Neural progenitor cell (in vitro differentiated cells): ENCODE measurements around the gene TRIP4.

Experiments used
- CTCF ChIP-seq: fragments of 200-600 bp; sonication (generic); IDR thresholded peaks from 2 replicates; pipeline ENCODE4 v1.5.1; 2017; ENCODE audit warnings: antibody characterized with exemption, mild to moderate bottlenecking
- EZH2 ChIP-seq: fragments of 200-600 bp; sonication (generic); IDR thresholded peaks from 2 replicates; pipeline ENCODE4 v1.6.1; 2017; ENCODE audit warnings: antibody characterized with exemption, mild to moderate bottlenecking, moderate library complexity

GRCh38 chr15:64452988-64453688, 65.5 kb downstream of the TRIP4 start:
- TF ChIP-seq CTCF: no peak
- TF ChIP-seq EZH2: no peak
